Peyer's patch (tissue), 4 donors: ENCODE measurements around the gene ZNF385A.

Experiments used
- POLR2A ChIP-seq, 2 donors: fragments of 450-650 bp; IDR thresholded peaks; one replicate each; pipeline ENCODE4 v1.5.1; 2017; ENCODE audit warnings: antibody characterized with exemption in 2 of 2, mild to moderate bottlenecking in 2 of 2, moderate library complexity in 2 of 2
- TF ChIP-seq, protein P1 (sequence below), 6 experiments: fragments of 450-650 bp in 4 of 6; fragments of 200-600 bp in 2 of 6; sonication (generic) in 1 of 6; IDR thresholded peaks; one replicate each; pipeline ENCODE4 v1.5.1; 2017 to 2019; ENCODE audit warnings: antibody characterized with exemption in 6 of 6, mild to moderate bottlenecking in 3 of 6, moderate library complexity in 1 of 6

DNA sequence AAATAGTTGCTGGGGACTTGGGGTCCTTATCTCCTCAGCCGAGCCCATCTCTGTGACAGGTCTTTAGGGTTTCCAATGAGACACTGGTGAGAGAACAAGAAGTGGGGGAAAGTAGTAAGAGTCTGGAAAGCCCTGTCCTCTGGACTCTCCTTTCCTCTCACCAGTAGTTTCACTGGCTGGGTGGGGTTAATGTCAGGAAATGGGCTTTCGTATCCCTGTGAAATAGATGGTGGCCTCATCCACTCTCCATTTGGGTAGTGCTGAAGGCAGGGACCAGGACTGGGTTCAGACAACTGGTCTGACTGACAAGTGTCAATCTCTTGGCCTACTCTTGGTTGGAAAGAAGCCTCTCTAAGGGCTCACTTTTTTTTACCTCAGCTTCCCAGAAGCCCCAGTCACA lies 7.5 kb downstream of the ZNF385A start:
- TF ChIP-seq, protein P1, sequence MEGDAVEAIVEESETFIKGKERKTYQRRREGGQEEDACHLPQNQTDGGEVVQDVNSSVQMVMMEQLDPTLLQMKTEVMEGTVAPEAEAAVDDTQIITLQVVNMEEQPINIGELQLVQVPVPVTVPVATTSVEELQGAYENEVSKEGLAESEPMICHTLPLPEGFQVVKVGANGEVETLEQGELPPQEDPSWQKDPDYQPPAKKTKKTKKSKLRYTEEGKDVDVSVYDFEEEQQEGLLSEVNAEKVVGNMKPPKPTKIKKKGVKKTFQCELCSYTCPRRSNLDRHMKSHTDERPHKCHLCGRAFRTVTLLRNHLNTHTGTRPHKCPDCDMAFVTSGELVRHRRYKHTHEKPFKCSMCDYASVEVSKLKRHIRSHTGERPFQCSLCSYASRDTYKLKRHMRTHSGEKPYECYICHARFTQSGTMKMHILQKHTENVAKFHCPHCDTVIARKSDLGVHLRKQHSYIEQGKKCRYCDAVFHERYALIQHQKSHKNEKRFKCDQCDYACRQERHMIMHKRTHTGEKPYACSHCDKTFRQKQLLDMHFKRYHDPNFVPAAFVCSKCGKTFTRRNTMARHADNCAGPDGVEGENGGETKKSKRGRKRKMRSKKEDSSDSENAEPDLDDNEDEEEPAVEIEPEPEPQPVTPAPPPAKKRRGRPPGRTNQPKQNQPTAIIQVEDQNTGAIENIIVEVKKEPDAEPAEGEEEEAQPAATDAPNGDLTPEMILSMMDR (IDR thresholded peaks at IDR 0.05) = no peak
- no peak for TF ChIP-seq POLR2A (IDR thresholded peaks at IDR 0.05)
